DMS114 treated with DMSO at 0.1 percent for 48 hours (cell line): ENCODE results near the gene PIK3CB.
"Not testable (repeated sequence)": the region's sequence is repeated elsewhere in the genome, so short reads cannot be mapped to it uniquely, and the experiment has no call there.

Experiments
- DNase-seq: peaks from one replicate; lab custom pipeline; 2025; ENCODE audit not compliant: unreplicated experiment; lab: John Stamatoyannopoulos, UW

Gene PIK3CB

GRCh38 chr3:138809500-138810256, 25.1 kb downstream of the PIK3CB start:
- DNase-seq, result no peak

- no peak for DNase-seq
Observed at GRCh38 chr3:138806376-138807080, 28.2 kb downstream of the PIK3CB start.

GRCh38 chr3:138803006-138803653, 31.6 kb downstream of the PIK3CB start:
- no peak for DNase-seq

GRCh38 chr3:138802223-138802622, 32.5 kb downstream of the PIK3CB start:
- DNase-seq, result not testable (repeated sequence)

GRCh38 chr3:138801792-138802191, 32.9 kb downstream of the PIK3CB start:
- no peak for DNase-seq

GRCh38 chr3:138800248-138800647, 34.5 kb downstream of the PIK3CB start:
- DNase-seq, result no peak

- no peak for DNase-seq
Observed at GRCh38 chr3:138799822-138800221, 34.9 kb downstream of the PIK3CB start.

- no peak for DNase-seq
Observed at GRCh38 chr3:138797508-138798038, 37.2 kb downstream of the PIK3CB start.

GRCh38 chr3:138796761-138797160, 38.0 kb downstream of the PIK3CB start:
- DNase-seq, result no peak

GRCh38 chr3:138786788-138787271, 47.9 kb downstream of the PIK3CB start:
- no peak for DNase-seq

GRCh38 chr3:138785951-138786350, 48.8 kb downstream of the PIK3CB start:
- DNase-seq, result no peak

- not testable (repeated sequence) for DNase-seq
Observed at GRCh38 chr3:138785362-138785857, 49.3 kb downstream of the PIK3CB start.

- no peak for DNase-seq
Observed at GRCh38 chr3:138782755-138783154, 52.0 kb downstream of the PIK3CB start.

GRCh38 chr3:138781012-138781470, 53.7 kb downstream of the PIK3CB start:
- no peak for DNase-seq

GRCh38 chr3:138778643-138779042, 56.1 kb downstream of the PIK3CB start:
- DNase-seq, result no peak

GRCh38 chr3:138776961-138777360, 57.8 kb downstream of the PIK3CB start:
- DNase-seq, result no peak

GRCh38 chr3:138775254-138775595, 59.5 kb downstream of the PIK3CB start:
- DNase-seq, result no peak

- no peak for DNase-seq
Observed at GRCh38 chr3:138774529-138775253, 60.0 kb downstream of the PIK3CB start.

- DNase-seq, result no peak
Observed at GRCh38 chr3:138771585-138771984, 63.1 kb downstream of the PIK3CB start.

- no peak for DNase-seq
Observed at GRCh38 chr3:138769616-138770015, 65.1 kb downstream of the PIK3CB start.

- no peak for DNase-seq
Observed at GRCh38 chr3:138768946-138769345, 65.8 kb downstream of the PIK3CB start.
